HG03095 (cell line): Measurements from ENCODE around the gene HOXB1.
A peak's percentile ranks its signal among the peaks of the same experiment; 100 is the strongest.
"Not testable (repeated sequence)": the region's sequence is repeated elsewhere in the genome, so short reads cannot be mapped to it uniquely, and the experiment has no call there.

ENCODE experiments used
- ATAC-seq: cut with Tn5 transposase; IDR thresholded peaks from one replicate; pipeline ENCODE4 v1.9.1; 2021; ENCODE audit warnings: moderate library complexity; ENCODE audit not compliant: unreplicated experiment

HOXB1 gene

DNA sequence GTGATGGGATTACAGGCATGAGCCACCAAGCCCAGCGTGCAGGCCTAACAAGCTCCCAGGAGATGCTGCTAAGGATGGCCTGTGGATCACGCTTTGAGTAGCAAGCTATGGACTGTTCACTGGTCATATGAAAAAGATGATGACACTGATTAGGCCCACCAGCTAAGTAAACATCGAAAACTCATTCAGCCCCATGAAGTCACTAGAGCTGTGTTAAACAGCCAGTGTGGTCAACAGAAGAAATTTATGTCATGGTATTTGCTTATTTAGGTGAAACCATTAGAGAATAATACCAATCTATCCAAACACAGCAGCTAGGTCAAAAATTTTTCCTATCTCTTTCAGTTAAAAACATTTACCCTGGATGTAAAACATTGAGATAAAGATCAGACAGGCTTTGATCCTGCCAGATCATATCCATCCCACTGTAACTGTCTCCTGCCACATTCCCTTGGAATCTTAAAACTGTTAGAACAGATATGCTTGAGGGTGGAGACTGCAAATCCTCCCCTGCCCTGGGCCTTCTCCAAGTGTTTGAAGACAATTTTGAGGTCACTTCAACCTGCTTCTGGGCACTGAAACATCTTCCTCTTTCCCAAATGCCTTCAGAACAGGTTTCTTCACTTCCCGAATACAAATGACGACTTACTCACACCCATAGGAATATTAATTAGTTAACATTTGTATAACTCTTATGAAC, 30.9 kb downstream of the HOXB1 start:
- no peak for ATAC-seq

DNA sequence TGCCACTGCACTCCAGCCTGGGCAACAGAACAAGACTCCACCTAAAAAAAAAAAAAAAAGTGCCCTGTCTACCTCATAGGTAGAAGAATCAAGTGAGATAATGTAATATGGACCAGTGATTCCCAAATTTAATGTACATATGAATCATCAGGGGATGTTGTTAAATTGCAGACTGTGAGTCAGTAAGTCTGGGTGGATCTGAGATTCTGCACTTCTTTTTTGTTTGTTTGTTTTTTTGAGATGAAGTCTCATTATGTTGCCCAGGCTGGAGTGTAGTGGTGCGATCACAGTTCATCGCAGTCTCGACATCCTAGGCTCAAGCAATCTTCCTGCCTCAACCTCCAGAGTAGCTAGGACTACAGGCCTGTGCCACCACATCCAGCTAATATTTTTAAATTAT, 31.6 kb downstream of the HOXB1 start:
- no peak for ATAC-seq

DNA sequence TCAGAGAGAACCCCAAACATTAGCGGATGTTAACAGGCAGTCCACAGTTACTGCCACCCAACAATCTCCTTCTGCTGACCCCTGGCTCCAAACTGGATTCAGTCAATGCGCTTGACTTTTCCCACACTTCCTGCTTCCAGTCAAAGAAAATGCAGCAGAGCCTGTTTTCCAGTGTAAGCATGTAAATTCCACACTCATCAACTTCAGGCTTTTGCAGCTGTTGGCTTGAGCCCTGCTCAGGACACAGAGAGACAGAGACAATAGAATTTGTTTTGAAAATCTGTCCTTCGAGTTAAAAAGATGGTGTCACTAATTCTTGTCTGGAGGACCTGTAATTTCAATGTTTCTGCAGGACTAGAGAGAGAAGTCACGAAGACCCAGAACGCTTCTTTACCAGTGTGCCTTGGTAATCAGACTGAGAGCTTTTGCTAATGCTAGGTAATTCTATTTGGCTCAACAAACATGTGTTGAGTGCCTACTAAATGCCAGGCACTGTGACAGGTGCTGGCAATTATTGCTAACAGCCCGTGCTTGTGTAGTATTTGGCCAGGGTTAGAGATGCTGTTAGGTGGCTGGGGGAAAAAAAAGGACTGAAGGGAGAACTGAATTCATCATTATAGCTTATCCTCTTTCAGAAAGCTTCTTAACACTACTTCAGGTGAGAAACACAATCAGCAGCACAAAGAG, 32.5 kb downstream of the HOXB1 start:
- ATAC-seq = no peak

DNA sequence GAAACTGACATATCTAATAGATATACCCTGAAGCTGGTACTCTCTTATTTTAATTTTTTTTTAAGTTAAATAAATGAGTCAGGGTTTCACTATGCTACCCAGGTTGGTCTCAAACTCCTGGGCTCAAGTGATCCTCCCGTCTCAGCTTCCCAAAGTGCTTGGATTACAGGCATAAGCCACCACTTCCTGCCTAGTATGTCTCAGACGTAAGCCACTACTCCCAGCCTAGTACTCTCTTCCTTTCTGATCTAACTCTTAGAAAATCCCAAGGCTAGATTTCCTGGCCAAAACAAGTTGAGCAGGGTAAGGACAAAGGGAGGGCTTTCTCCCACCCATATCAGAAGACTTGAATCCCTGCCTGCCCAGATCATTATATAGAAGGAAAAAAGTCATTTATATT, 33.7 kb downstream of the HOXB1 start:
- no peak for ATAC-seq

DNA sequence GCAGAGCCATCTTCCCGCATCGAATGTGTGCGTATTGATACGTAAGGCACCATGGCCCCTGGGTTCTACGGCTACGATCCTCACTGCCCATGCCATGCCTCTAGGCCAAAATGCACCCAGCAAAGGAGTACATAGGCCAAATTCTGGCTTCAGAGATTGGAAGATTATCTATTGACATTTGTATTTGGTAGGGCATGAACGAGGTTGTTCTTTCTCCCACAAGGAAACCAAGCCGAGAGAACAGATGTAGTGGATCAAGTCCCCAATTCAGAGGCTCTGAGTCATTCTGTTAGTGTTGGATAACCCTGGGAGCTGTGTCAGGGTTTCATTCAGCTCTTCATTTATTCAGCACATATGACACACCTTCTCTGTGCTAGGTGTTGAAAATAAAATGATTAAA, 36.5 kb downstream of the HOXB1 start:
- no peak for ATAC-seq

DNA sequence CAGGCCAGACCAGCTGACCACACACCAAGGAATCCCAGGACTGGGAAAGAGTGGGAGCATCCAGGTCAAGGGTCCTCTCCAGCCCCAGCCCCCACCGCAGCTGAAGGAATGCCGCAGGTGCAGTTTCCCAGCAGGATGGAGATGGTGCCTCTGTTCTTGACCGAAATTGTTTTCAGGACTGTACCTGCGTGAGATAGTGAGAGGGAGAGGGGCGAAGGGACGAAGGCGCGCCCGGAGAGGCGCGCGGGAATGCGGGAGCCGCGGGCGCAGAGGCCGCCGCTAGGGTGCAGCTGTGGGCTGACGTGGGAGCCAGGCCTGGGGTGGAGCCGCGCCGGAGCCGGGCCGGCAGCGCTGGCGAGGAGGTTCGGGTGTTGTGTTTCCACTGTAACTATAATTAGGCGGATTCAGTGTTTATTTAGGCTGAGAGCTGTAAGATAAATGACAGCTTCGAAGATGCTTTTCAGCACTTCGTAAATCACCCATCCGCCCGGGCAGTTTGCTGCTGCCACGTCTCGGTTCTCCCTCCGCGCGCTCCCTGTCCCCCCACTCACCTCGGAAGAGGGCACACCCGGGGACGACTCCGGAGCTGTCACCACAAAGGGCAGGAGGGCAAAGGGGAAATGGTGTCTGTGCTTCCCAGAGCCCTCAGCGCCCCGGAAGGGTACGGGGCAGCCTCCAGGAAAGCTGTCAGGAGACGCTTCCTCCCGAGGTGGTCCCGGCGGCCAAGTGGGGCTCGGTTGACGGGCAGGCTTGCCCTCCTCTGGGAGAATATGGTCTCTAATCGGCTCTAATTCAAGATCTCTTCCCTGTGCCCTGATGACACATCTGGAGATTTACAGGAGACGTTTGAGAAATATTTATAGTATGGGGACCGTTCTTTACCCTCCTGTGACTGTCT, 38.2 kb downstream of the HOXB1 start:
- ATAC-seq = peak; percentile 49

DNA sequence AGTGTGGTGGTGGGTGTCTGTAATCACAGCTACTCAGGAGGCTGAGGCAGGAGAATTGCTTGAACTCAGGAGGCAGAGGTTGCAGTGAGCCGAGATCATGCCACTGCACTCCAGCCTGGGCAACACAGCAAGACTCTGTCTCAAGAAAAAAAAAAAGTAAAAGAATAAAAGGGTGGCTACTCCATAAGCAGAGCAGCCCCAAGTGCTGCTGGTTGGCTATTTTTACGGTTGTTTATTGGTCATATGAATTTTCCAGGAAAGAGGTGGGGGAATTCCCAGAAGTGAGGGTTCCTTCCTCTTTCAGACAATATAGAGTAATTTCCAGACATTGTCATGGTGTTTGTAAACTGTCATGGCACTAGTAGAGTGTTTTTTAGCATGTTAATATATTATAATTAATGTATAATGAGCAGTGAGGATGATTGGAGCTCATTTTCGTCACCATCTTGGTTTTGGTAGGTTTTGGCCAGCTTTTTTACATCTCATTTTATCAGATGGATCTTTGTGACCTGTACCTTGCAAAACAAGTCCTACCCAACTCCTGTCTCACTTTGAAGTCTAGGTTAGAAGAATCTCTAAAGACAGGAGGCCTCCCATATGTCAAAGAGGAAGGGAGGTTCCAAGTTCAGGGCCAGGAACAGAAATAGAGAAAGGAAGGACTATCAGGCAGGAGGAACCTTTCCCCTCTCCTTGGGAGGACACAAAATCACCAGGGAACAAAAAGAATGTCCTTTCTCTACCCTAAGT, 39.1 kb downstream of the HOXB1 start:
- no peak for ATAC-seq

DNA sequence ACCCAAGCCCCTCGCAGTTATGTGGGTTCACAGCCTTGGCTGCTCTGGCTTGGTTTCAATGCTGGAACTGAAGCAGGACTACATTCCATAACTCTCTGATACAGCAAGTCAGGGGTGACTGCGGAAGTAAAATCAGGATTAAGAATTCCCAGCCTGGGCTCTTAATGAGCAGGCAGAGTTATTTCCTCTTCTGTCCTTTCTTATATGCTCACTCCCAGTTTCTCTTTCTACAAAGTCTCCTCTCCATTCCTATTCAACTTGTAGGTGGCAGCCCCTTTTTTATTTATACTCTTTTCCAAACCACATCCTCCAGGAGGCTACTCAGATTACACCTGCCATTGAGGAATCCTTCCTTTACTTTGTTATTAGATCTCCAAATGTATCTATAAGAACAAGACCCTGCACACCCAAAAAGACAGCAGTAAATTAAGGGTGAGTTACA, 40.3 kb downstream of the HOXB1 start:
- ATAC-seq = no peak

DNA sequence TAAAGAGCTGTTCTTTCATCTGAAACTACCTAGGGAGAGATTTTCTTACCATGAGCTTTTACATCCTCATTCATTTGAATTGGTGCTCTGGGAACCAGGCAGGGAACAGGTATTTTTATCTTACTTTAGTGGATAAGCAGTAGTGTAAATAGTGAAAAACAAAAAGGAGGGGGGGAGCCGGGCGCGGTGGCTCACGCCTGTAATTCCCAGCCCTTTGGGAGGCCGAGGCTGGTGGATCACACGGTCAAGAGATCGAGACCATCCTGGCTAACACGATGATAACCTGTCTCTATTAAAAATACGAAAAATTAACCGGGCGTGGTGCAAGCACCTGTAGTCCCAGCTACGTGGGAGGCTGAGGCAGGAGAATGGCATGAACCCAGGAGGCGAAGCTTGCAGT, 41.0 kb downstream of the HOXB1 start:
- ATAC-seq = no peak

DNA sequence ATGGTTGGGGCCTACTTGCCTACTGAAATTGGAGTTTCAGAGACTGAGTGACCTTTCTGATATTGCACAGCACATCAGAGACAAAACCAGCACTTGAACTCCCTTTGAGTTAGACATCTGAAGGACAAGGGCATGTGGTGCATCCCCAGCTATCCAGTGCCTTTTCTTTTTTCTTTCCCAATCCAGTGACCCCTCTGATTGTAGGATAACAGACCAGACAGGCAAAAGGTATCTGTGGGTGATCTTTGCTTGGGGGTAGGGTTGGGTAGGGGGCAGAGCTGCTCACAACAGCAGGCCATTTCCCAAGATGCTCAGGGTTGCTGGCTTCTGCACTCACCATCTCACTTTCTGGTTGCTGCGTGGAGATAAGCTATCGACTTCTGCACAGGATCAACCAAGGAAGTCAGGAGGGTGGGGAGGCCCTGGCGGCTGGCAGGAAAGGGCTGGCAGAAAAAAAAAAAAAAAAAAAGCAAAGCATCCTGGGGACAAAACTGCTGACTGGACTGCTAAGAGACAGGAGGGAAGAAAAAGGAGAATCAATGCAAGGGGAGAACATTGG, 42.2 kb downstream of the HOXB1 start:
- no peak for ATAC-seq

DNA sequence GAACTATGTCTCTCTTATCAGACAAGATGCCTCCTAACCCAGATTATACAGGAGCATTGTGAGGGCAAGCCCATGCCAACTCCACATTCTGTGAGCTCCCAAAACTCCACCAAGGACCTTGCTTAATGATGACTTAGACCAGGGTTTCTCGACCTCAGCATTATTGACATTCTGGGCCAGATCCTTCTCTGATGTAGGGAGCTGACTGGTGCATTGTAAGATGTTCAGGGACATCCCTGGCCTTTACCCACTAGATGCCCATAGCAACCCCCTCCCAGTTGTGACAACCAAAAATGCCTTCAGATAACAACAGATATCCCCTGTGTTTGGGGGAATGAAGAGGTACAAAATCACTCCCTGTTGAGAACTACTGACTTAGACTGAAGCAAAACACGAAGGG, 43.6 kb downstream of the HOXB1 start:
- no peak for ATAC-seq

DNA sequence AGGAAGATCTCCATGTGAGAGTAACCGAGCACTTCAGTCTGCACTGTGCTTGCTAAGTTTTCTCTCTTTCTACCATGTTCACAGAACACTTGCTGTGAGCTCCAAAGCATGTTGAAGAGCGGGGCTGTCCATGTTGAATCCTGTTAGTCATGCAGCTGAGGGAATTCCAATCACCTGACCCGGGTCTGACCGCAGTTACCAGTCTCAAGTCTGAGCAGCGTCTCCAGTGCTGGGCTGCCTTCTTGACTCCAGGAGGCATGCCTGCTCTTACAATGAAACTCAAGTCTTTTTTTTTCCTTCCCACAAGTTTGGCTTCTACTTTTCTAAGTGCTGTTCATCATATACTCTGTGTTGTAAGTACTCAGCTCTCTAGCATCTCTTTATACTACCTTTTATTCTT, 44.3 kb downstream of the HOXB1 start:
- no peak for ATAC-seq

DNA sequence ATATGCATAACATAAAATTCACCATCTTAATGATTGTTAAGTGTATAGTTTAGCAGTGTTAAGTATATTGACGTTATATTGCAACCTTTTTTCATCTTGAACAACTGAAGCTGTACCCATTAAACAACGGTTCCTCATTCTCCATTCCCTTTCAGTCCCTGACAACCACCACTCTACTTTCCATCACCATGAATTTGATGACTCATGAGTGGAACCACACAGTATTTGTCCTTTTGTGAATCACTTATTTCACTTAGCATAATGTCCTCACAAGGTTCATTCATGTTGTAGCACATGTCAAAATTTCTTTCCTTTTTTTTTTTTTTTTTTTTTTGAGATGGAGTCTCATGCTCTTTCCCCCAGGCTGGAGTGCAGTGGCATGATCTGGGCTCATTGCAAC, 46.0 kb downstream of the HOXB1 start:
- ATAC-seq = no peak

DNA sequence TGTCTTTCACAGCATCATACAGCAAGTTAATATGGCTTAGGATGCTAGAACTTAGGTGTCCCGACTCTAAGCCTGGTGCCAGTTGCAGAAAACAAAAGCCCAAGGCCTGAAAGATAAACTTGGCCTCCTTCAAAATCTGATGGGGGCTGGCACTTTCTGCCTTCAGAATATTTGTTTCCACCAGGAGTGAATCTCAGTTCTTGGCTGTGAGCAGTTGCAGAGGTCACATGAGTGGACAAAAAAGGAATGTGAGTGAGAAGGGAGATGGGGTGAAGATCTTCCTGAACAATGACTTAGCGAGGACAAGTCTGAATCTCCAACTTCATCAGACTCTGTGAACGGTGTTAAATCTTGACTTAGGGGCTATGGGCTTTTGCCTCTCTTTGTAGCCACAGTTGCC, 46.6 kb downstream of the HOXB1 start:
- no peak for ATAC-seq

DNA sequence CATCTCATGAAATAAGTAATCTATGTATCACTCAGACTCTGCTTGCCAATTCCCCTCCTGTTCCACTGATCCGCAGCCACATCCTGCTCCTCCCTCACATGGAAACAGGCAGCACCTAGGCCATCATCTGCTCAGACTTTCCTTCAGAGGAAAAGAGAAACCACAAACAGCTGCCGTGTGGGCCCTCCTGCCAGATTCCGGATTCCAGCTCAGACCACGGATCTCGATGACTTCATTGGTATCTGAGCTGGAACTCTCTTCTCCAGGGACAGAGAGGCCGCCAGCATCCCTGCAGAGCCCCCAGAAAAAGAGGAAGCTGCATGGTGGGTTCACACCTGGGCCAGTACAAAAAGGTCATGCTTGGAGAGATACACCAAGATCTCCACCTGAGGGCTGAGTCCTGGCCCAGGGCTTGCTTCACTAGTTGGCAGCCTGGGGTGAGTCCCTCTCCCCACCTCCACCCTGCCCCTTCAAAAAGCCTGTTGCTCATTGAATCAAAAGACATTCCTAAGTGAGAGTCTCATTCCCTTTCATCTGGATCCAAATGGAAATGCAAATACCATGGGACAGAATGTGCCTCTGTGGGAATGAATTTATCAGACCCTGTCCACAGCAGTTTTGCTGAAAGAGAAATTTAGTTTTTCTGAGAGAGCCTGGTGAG, 47.2 kb downstream of the HOXB1 start:
- ATAC-seq = no peak

DNA sequence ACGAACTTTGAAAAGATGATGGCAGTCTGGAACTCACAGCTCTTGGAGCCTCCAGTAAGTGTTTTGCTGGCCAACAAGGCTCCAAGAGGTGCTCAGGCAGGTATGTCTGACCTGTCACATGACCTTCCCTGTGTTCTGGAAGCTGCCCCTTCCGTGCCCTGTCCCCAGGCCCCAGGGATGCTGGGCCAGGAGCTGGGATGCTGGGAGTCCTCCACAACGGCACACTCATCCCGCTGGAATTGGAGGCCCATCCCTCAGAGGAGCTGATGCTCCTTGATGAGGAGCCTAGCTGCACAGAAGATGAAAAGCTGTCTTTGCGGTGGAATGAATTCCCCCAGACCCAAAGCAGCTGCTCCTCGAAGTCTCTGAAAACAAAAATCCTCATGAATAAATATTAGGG, 47.8 kb downstream of the HOXB1 start:
- ATAC-seq = no peak

DNA sequence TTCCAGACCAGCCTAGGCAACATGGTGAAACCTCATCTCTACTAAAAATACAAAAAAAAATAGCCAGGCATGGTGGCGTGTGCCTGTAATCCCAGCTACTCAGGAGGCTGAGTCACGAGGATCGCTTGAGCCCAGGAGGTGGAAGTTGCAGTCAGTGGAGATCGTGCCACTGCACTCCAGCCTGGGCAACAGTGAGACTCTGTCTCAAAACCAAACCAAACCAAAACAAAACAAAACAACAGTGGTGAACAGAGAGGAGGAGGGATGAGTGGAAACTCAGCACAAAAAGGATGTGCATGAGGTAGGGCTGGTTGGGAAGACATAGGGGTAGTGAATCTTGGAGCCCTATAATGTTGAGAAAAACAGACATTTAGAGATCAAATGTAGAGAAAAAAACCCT, 48.5 kb downstream of the HOXB1 start:
- ATAC-seq = not testable (repeated sequence)

DNA sequence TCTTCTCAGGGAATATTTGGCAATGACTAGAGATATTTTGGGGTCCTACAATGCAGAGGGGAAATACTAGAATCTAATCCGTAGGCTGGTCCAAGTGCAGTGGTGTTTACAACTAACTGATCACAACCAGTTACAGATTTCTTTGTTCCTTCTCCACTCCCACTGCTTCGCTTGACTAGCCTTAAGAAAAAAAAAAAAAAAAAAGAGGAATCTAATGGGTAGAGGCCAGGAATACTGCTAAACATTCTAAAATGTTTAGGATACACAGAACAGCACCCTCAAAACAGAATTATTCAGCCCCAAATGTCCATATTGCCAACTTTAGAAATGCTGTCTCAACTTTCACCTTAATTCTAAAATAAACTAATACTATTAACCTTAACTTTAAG, 51.8 kb downstream of the HOXB1 start:
- ATAC-seq = no peak
